Fibroblast of the aortic adventitia (primary cell): Measurements from ENCODE around the gene STRA6. TPM values are rescaled to one million over a fixed set of nuclear protein-coding genes. Genes with fewer than 3 reads are reported as not detected.

Experiments
- DNase-seq: peaks from one replicate; pipeline ENCODE4 v3.0.0-alpha.2; 2010; ENCODE audit warnings: low read depth
- H3K4me3 ChIP-seq: 2 replicates; pipeline ENCODE4 v1.5.1; 2011; ENCODE audit warnings: low read depth, mild to moderate bottlenecking, control low read depth, low read length, moderate library complexity
- total RNA-seq: library from RNA; depleted of rRNA; stranded (reverse); fragments of >200 nt; gene quantifications from 2 replicates; pipeline ENCODE4 v1.2.3, GENCODE V29; 2012; ENCODE audit warnings: low replicate concordance
- TF ChIP-seq, protein P1 (sequence below): IDR thresholded peaks from 2 replicates; pipeline ENCODE4 v1.5.1; 2011; ENCODE audit warnings: mild to moderate bottlenecking, low read length, control low read depth, inconsistent platforms; ENCODE audit not compliant: insufficient read depth

STRA6 gene
- total RNA-seq, 1 donor: 0.18 TPM

DNA sequence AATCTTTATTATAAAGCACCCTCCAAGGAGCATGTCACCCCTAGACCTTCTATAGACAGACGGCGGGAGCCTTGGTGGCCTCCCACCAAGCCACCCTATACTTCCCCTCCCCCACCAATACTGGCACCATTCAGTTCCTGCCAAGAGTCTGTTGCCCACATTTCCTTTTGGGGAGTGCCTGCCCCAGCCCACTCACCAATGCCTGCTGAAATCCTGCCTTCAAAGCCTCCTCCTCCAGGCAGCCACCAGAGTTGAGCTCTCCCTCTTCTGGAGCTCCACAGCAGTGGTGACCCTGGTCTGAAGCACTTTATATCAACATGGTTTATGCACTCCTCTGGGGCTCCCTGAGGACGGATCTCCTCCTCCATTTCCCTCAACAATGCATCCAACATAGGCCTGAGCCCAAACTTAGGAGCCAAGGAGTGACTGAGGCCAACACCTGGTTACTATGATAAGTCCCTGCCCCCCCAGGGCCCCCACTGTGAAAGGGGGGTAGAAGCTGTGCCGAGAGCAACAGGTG lies 42.3 kb upstream of the STRA6 start:
- H3K4me3 ChIP-seq: no peak overlapping the region
- TF ChIP-seq, protein P1, sequence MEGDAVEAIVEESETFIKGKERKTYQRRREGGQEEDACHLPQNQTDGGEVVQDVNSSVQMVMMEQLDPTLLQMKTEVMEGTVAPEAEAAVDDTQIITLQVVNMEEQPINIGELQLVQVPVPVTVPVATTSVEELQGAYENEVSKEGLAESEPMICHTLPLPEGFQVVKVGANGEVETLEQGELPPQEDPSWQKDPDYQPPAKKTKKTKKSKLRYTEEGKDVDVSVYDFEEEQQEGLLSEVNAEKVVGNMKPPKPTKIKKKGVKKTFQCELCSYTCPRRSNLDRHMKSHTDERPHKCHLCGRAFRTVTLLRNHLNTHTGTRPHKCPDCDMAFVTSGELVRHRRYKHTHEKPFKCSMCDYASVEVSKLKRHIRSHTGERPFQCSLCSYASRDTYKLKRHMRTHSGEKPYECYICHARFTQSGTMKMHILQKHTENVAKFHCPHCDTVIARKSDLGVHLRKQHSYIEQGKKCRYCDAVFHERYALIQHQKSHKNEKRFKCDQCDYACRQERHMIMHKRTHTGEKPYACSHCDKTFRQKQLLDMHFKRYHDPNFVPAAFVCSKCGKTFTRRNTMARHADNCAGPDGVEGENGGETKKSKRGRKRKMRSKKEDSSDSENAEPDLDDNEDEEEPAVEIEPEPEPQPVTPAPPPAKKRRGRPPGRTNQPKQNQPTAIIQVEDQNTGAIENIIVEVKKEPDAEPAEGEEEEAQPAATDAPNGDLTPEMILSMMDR: no peak
- DNase-seq: no peak

DNA sequence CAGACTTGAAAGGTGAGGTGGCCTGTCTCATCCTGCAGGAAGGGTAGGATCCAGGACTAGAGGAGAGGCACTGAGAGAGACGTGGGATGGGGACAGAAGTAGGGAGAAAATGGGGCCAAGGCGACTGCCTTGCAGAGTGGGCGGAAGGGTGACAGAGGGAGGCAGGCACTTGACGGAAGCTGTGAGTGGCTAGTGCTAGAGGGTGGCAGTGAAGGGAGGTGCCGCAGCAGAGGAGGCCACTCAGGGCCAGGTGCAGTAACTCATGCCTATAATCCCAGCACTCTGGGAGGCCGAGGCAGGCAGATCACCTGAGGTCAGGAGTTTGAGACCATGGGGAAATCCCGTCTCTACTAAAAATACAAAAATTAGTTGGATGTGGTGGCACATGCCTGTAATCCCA lies 40.8 kb upstream of the STRA6 start:
- TF ChIP-seq, protein P1: no peak

DNA sequence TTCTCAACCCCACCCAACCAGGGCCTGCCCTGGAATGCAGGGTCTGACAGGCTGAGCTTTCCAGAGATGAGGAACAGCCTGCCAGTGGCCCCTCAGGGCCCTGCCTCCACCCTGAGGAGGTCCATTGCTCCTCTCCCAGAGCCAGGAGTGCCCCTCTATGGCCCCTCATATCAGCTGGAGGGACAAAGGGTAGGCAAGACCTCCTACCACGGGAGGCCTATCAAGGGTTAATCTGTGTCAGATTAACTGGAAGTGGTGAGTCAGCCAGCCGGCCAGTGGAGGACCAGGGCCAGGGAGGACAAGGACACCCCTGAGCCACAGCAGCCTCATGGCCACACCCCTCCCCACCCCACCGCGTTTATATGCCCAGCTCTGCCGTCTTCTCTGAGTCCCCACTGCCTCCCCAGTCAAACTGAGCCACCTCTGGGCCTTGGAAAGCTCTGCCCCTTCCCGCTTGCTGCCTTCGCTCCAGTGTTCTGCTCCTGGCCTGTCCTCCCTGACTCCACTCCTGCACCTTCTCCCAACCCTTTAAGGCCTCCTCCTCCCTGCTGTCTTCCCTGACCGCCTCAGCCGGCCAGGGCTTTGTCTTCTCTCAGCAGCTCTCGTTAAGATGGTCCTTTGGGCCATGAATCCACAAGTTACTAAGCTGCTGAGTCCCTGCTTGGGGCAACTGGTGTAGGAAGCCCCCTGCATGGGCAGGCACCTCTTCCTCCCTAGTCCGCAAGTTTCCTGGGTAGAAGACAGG lies 40.0 kb upstream of the STRA6 start:
- TF ChIP-seq, protein P1: no peak
- peak; percentile 48 for DNase-seq
- H3K4me3 ChIP-seq: no peak overlapping the region

More for the DNA sequence above, 40.8 kb upstream of the STRA6 start:
- DNase-seq: no peak
- H3K4me3 ChIP-seq: no peak overlapping the region

DNA sequence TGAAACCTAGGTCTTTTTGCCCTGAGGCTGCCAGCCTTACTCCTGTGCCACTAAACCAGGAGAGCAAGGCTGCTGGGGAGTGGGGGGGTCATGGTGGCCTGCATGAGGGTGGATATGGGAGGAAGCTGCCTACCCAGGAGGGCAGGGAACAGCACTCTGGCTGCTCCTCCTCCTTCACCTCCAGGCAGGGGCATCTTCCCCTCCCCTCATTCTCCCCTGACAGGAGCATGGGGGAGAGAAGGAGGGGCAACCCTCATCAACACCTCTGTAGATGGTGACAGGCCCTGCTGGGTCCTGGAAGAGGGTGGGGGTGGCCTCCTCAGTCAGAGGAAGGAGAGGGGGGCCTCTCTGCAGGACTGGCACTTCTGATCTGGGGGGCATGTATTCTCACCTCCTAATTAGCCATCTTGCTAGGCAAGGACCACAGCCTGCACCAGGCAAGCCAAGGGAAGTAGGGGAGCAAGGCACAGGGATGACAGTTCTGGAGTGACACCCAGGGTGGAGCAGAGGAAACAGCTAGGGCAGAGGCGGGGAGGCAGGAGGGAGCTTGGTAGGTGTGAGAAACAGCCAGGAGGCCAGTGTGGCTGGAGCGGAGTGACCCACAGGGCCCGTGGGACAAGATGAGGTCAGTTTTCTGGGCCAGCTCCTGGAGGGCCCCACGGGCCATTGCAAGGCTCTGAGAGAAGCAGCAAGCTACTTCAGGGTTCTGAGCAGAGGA lies 38.5 kb upstream of the STRA6 start:
- TF ChIP-seq, protein P1: no peak
- no peak for DNase-seq
- no peak overlapping the region for H3K4me3 ChIP-seq

DNA sequence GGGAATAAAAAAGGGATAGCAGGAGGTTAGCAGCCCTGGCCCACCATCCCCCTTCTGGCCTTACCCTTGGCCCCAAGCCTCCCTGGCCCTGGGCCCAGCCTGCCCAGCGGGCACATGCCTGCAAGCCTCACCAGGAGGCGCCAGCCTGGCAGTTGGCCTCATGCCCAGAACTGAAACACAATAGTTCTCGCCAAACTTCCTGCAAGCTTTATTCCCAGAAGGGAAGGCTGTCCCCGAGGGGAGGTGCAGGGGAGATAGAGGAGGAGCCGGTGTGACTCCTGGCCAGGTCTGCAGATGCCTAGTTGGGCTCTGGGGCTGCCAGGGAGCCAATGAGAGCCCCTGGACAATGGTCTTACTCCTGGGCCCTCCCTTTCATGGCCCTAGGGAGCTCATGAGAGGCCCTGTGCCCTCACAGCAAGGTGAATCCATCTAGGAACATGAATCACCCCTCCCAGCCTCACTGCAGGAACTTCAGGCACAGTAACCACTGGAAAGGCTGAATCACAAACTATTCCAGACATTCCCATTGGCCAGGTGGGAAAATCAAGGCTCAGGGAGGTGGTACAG lies 37.5 kb upstream of the STRA6 start:
- TF ChIP-seq, protein P1: peak; percentile 48
- H3K4me3 ChIP-seq: no peak overlapping the region
- DNase-seq: peak; percentile 87

DNA sequence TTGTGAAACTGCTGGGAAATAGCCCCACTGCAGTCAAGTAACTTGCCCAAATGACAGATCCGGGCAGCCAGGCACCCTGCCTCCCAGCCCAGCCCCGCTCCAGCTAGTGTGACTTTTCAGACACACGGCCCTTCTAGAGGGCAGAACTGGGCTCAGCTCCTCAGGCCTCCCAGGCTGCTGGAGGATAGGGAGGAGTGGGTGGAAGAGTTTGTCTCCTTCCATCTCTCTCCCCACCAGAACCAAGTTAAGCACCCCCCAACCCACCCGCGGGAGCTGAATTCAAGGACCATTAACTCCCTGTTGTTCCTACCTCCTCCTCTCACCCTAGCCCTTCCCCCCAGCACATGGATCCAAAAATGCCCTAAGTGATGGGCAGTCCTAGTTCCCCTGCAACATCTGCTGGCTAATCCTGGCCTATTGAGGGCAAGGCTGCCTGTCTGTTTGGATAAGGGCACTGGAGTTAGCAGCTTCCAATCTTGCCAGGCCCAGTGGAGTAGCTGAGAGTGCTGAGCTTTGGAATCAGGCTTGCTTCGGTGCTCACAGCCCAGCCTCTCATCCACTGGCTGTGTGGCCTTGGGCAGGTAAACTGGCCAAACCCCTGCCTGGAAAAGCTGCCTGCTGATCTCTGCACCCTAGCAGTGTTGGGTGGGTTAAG lies 36.6 kb upstream of the STRA6 start:
- H3K4me3 ChIP-seq: no peak overlapping the region
- DNase-seq: no peak
- TF ChIP-seq, protein P1: no peak
